Astrocyte of the spinal cord (primary cell): ENCODE data around the gene TLK1.

Experiments used
- DNase-seq: peaks from one replicate; pipeline ENCODE4 v3.0.0; 2011; ENCODE audit warnings: low read depth, low spot score
- H3K4me3 ChIP-seq: 2 replicates; pipeline ENCODE4 v1.5.1; 2011; ENCODE audit warnings: low read depth, mild to moderate bottlenecking, low read length, moderate library complexity
- in situ Hi-C: cut with HindIII; loops from 2 replicates; pipeline ENCODE4 v1.10.0; 2017; ENCODE audit warnings: low sequenced_read_pairs
- TF ChIP-seq, protein P1 (sequence below): IDR thresholded peaks from 2 replicates; pipeline ENCODE4 v1.5.1; 2012; ENCODE audit warnings: low read depth, mild to moderate bottlenecking, low read length, inconsistent platforms

The TLK1 gene

DNA sequence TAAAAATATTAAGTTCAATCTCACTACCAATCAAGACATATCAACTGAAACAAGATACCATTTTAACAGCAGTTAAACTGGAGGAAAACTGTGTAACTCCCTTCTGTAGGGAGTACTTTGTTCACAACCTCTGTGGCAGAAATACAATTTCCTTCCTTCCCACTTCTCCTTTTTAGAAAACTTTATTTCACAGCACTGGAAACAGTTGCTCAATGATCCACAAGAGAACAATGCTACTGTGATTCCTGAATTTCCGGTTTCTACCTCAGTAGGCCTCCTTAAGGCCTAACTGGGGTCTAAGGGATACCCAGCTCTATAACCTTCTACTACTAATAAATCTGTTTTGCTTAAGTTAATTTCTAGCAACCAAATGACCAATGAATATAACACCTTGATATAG, 14.1 kb downstream of the TLK1 start:
- TF ChIP-seq, protein P1, sequence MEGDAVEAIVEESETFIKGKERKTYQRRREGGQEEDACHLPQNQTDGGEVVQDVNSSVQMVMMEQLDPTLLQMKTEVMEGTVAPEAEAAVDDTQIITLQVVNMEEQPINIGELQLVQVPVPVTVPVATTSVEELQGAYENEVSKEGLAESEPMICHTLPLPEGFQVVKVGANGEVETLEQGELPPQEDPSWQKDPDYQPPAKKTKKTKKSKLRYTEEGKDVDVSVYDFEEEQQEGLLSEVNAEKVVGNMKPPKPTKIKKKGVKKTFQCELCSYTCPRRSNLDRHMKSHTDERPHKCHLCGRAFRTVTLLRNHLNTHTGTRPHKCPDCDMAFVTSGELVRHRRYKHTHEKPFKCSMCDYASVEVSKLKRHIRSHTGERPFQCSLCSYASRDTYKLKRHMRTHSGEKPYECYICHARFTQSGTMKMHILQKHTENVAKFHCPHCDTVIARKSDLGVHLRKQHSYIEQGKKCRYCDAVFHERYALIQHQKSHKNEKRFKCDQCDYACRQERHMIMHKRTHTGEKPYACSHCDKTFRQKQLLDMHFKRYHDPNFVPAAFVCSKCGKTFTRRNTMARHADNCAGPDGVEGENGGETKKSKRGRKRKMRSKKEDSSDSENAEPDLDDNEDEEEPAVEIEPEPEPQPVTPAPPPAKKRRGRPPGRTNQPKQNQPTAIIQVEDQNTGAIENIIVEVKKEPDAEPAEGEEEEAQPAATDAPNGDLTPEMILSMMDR = no peak
- no peak for DNase-seq
- in situ Hi-C loops = no loop called here
- no peak overlapping the region for H3K4me3 ChIP-seq

GRCh38 chr2:171146071-171146470, 14.6 kb downstream of the TLK1 start:
- TF ChIP-seq, protein P1 = no peak
- no peak for DNase-seq
- in situ Hi-C loops = no loop called here
- H3K4me3 ChIP-seq = no peak overlapping the region

DNA sequence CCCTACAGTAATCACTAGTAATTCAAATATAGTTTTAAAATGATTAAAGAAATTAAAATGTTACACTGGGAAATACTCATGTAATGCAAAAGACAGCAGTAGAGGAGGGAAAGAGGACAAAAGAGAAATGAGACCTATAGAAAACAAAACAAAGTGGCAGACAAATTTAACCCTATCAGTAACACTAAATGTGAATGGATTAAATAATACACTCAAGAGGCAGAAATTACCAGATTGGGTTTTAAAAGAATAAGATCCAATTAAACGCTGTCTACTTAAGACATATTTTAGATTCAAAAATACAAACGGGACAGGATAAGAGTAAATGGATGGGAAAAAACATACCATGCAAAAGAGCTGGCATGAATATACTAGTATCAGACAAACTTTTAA, 17.0 kb downstream of the TLK1 start:
- in situ Hi-C loops = no loop called here

GRCh38 chr2:171142398-171142797, 18.3 kb downstream of the TLK1 start:
- no peak overlapping the region for H3K4me3 ChIP-seq
- DNase-seq = no peak
- in situ Hi-C loops = no loop called here
- TF ChIP-seq, protein P1 = no peak

More for the DNA sequence above, 17.0 kb downstream of the TLK1 start:
- no peak for DNase-seq
- TF ChIP-seq, protein P1 = no peak
- no peak overlapping the region for H3K4me3 ChIP-seq

DNA sequence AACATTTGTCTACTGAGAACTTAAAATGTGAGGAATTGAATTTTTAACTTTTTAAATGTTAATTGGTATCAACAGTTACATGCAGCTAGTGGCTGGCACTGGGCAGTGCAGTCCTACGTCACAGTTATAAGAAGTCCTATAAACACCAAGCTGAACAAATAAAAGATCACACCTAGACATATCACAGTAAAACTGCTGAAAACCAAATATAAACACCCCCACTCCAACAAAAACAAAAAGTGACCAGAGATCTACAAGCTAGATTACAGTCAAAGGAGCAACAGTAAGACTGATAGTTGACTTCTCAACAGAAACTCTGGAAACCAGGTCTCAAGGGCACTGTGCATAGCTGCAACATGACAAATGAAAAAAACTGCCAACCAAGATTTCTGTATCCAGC, 19.4 kb downstream of the TLK1 start:
- TF ChIP-seq, protein P1 = no peak
- DNase-seq = no peak
- in situ Hi-C loops = no loop called here
- H3K4me3 ChIP-seq = no peak overlapping the region

DNA sequence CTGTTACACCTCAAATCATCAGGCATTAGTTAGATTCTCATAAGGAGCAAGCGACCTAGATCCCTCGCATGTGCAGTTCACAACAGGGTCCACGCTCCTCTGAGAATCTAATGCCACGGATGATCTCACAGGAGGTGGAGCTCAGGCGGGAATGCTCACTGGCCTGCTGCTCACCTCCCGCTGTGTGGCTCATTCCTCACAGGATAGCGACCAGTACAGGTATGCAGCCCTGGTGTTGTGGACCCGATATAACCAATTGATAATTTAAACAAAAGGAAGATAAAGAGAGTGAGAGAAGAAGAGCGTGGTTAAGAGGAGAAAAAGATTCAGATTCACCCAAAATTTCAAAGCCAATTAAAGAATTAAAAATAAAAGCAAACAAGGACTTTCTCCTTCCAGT, 20.8 kb downstream of the TLK1 start:
- TF ChIP-seq, protein P1 = no peak
- H3K4me3 ChIP-seq = no peak overlapping the region
- in situ Hi-C loops = no loop called here
- no peak for DNase-seq

- in situ Hi-C loops = no loop called here
- no peak overlapping the region for H3K4me3 ChIP-seq
- no peak for DNase-seq
- TF ChIP-seq, protein P1 = no peak
Measured at GRCh38 chr2:171136024-171136423, 24.7 kb downstream of the TLK1 start.
